ENCODE measurements around the gene OSCP1.

OSCP1 gene

GRCh38 chr1:36398370-36398977, 51.8 kb downstream of the OSCP1 start:
- Histone ChIP-seq H3K27ac (ENCODE audit: low read depth, low read length) (peak overlapping the region; percentile 96), H3K4me1 (ENCODE audit: insufficient read depth, low read length) (peaks cover 17% of the 10 kb centered on the region), H3K9ac (ENCODE audit: low read length) (no peak overlapping the region), H3K27me3 (ENCODE audit: control insufficient read depth in 1 of 2, insufficient read depth in 2 of 2, low read length in 2 of 2) (no peaks in the 10 kb centered on the region), H3K9me3 (ENCODE audit: low read length) (no peaks in the 10 kb centered on the region), H3K4me3 (ENCODE audit: low read depth in 1 of 2, low read length in 2 of 2) (no peak overlapping the region), H3K36me3 (ENCODE audit: insufficient read depth, low read length) (peaks cover 6% of the 10 kb centered on the region)

GRCh38 chr1:36397378-36398230, 52.6 kb downstream of the OSCP1 start, which contains the start of gene LSM10:
Gene LSM10, minus strand, starts transcription at chr1:36397908. Its CDS starts 3,779 bp downstream, at chr1:36394129.
- H3K27me3 ChIP-seq (ENCODE audit: control insufficient read depth in 1 of 2, insufficient read depth in 2 of 2, low read length in 2 of 2) = no peaks in the 10 kb centered on the region
- no peaks in the 10 kb centered on the region for H3K9me3 ChIP-seq (ENCODE audit: low read length)
- peak within 1 kb of the TSS; percentile 72 to 86 for H3K4me3 ChIP-seq (ENCODE audit: low read depth in 1 of 2, low read length in 2 of 2)

GRCh38 chr1:36397083-36397377, 53.2 kb downstream of the OSCP1 start:
- Histone ChIP-seq H3K27me3 (ENCODE audit: control insufficient read depth in 1 of 2, insufficient read depth in 2 of 2, low read length in 2 of 2) (no peaks in the 10 kb centered on the region), H3K36me3 (ENCODE audit: insufficient read depth, low read length) (peaks cover 20% of the 10 kb centered on the region), H3K4me3 (ENCODE audit: low read depth in 1 of 2, low read length in 2 of 2) (peak overlapping the region; percentile 72 to 86), H3K27ac (ENCODE audit: low read depth, low read length) (peak overlapping the region; percentile 96), H3K4me1 (ENCODE audit: insufficient read depth, low read length) (peaks cover 17% of the 10 kb centered on the region), H3K9ac (ENCODE audit: low read length) (peak overlapping the region; percentile 92), H3K9me3 (ENCODE audit: low read length) (no peaks in the 10 kb centered on the region)

More at GRCh38 chr1:36397378-36398230, 52.6 kb downstream of the OSCP1 start, which contains the start of gene LSM10:
- peaks cover 15% of the 10 kb centered on the region for H3K36me3 ChIP-seq (ENCODE audit: insufficient read depth, low read length)
- peak within 1 kb of the TSS; percentile 92 for H3K9ac ChIP-seq (ENCODE audit: low read length)
- H3K27ac ChIP-seq (ENCODE audit: low read depth, low read length) = peak within 1 kb of the TSS; percentile 96
- H3K4me1 ChIP-seq (ENCODE audit: insufficient read depth, low read length) = peaks cover 17% of the 10 kb centered on the region

- peaks cover 17% of the 10 kb centered on the region for H3K4me1 ChIP-seq (ENCODE audit: insufficient read depth, low read length)
- H3K9ac ChIP-seq (ENCODE audit: low read length) = peak overlapping the region; percentile 49
- no peaks in the 10 kb centered on the region for H3K27me3 ChIP-seq (ENCODE audit: control insufficient read depth in 1 of 2, insufficient read depth in 2 of 2, low read length in 2 of 2)
- H3K36me3 ChIP-seq (ENCODE audit: insufficient read depth, low read length) = peaks cover 26% of the 10 kb centered on the region
- H3K27ac ChIP-seq (ENCODE audit: low read depth, low read length) = peak overlapping the region; percentile 96
- H3K9me3 ChIP-seq (ENCODE audit: low read length) = no peaks in the 10 kb centered on the region
- H3K4me3 ChIP-seq (ENCODE audit: low read depth in 1 of 2, low read length in 2 of 2) = peak overlapping the region in 1 of 2 donors; percentile 86
Observed at GRCh38 chr1:36396359-36396758, 53.9 kb downstream of the OSCP1 start.

GRCh38 chr1:36393686-36394085, 56.6 kb downstream of the OSCP1 start:
- no peak overlapping the region for H3K4me3 ChIP-seq (ENCODE audit: low read depth in 1 of 2, low read length in 2 of 2)
- no peaks in the 10 kb centered on the region for H3K27me3 ChIP-seq (ENCODE audit: control insufficient read depth in 1 of 2, insufficient read depth in 2 of 2, low read length in 2 of 2)
- no peak overlapping the region for H3K27ac ChIP-seq (ENCODE audit: low read depth, low read length)
- H3K9me3 ChIP-seq (ENCODE audit: low read length) = no peaks in the 10 kb centered on the region
- H3K4me1 ChIP-seq (ENCODE audit: insufficient read depth, low read length) = peaks cover 24% of the 10 kb centered on the region
- H3K36me3 ChIP-seq (ENCODE audit: insufficient read depth, low read length) = peaks cover 39% of the 10 kb centered on the region
- no peak overlapping the region for H3K9ac ChIP-seq (ENCODE audit: low read length)

- H3K4me3 ChIP-seq (ENCODE audit: low read depth in 1 of 2, low read length in 2 of 2) = no peak overlapping the region
- peaks cover 20% of the 10 kb centered on the region for H3K4me1 ChIP-seq (ENCODE audit: insufficient read depth, low read length)
- H3K9me3 ChIP-seq (ENCODE audit: low read length) = no peaks in the 10 kb centered on the region
- peaks cover 39% of the 10 kb centered on the region for H3K36me3 ChIP-seq (ENCODE audit: insufficient read depth, low read length)
- no peak overlapping the region for H3K9ac ChIP-seq (ENCODE audit: low read length)
- no peak overlapping the region for H3K27ac ChIP-seq (ENCODE audit: low read depth, low read length)
- H3K27me3 ChIP-seq (ENCODE audit: control insufficient read depth in 1 of 2, insufficient read depth in 2 of 2, low read length in 2 of 2) = no peaks in the 10 kb centered on the region
Observed at GRCh38 chr1:36392836-36393235, 57.4 kb downstream of the OSCP1 start.

GRCh38 chr1:36391271-36391670, 59.0 kb downstream of the OSCP1 start:
- peaks cover 23% of the 10 kb centered on the region for H3K4me1 ChIP-seq (ENCODE audit: insufficient read depth, low read length)
- no peak overlapping the region for H3K4me3 ChIP-seq (ENCODE audit: low read depth in 1 of 2, low read length in 2 of 2)
- H3K36me3 ChIP-seq (ENCODE audit: insufficient read depth, low read length) = peaks cover 39% of the 10 kb centered on the region
- no peak overlapping the region for H3K9ac ChIP-seq (ENCODE audit: low read length)
- H3K27me3 ChIP-seq (ENCODE audit: control insufficient read depth in 1 of 2, insufficient read depth in 2 of 2, low read length in 2 of 2) = no peaks in the 10 kb centered on the region
- no peaks in the 10 kb centered on the region for H3K9me3 ChIP-seq (ENCODE audit: low read length)
- no peak overlapping the region for H3K27ac ChIP-seq (ENCODE audit: low read depth, low read length)

- no peaks in the 10 kb centered on the region for H3K27me3 ChIP-seq (ENCODE audit: control insufficient read depth in 1 of 2, insufficient read depth in 2 of 2, low read length in 2 of 2)
- peaks cover 39% of the 10 kb centered on the region for H3K36me3 ChIP-seq (ENCODE audit: insufficient read depth, low read length)
- no peak overlapping the region for H3K9ac ChIP-seq (ENCODE audit: low read length)
- peaks cover 21% of the 10 kb centered on the region for H3K4me1 ChIP-seq (ENCODE audit: insufficient read depth, low read length)
- H3K27ac ChIP-seq (ENCODE audit: low read depth, low read length) = no peak overlapping the region
- H3K9me3 ChIP-seq (ENCODE audit: low read length) = no peaks in the 10 kb centered on the region
- H3K4me3 ChIP-seq (ENCODE audit: low read depth in 1 of 2, low read length in 2 of 2) = no peak overlapping the region
Observed at GRCh38 chr1:36390411-36390810, 59.8 kb downstream of the OSCP1 start.

GRCh38 chr1:36389999-36390398, 60.3 kb downstream of the OSCP1 start:
- no peaks in the 10 kb centered on the region for H3K27me3 ChIP-seq (ENCODE audit: control insufficient read depth in 1 of 2, insufficient read depth in 2 of 2, low read length in 2 of 2)
- peaks cover 39% of the 10 kb centered on the region for H3K36me3 ChIP-seq (ENCODE audit: insufficient read depth, low read length)
- H3K9me3 ChIP-seq (ENCODE audit: low read length) = no peaks in the 10 kb centered on the region
- H3K4me1 ChIP-seq (ENCODE audit: insufficient read depth, low read length) = peaks cover 21% of the 10 kb centered on the region
- no peak overlapping the region for H3K27ac ChIP-seq (ENCODE audit: low read depth, low read length)
- H3K9ac ChIP-seq (ENCODE audit: low read length) = no peak overlapping the region
- no peak overlapping the region for H3K4me3 ChIP-seq (ENCODE audit: low read depth in 1 of 2, low read length in 2 of 2)

GRCh38 chr1:36389261-36389660, 61.0 kb downstream of the OSCP1 start:
- Histone ChIP-seq H3K4me1 (ENCODE audit: insufficient read depth, low read length) (peaks cover 29% of the 10 kb centered on the region), H3K4me3 (ENCODE audit: low read depth in 1 of 2, low read length in 2 of 2) (no peak overlapping the region), H3K27ac (ENCODE audit: low read depth, low read length) (peak overlapping the region; percentile 61), H3K27me3 (ENCODE audit: control insufficient read depth in 1 of 2, insufficient read depth in 2 of 2, low read length in 2 of 2) (no peaks in the 10 kb centered on the region), H3K9ac (ENCODE audit: low read length) (peak overlapping the region; percentile 8), H3K9me3 (ENCODE audit: low read length) (no peaks in the 10 kb centered on the region), H3K36me3 (ENCODE audit: insufficient read depth, low read length) (peaks cover 39% of the 10 kb centered on the region)

- peak overlapping the region in 1 of 2 donors; percentile 66 for H3K4me3 ChIP-seq (ENCODE audit: low read depth in 1 of 2, low read length in 2 of 2)
- H3K9ac ChIP-seq (ENCODE audit: low read length) = peak overlapping the region; percentile 81
- peaks cover 21% of the 10 kb centered on the region for H3K36me3 ChIP-seq (ENCODE audit: insufficient read depth, low read length)
- H3K27me3 ChIP-seq (ENCODE audit: control insufficient read depth in 1 of 2, insufficient read depth in 2 of 2, low read length in 2 of 2) = no peaks in the 10 kb centered on the region
- H3K27ac ChIP-seq (ENCODE audit: low read depth, low read length) = peak overlapping the region; percentile 89
- peaks cover 43% of the 10 kb centered on the region for H3K4me1 ChIP-seq (ENCODE audit: insufficient read depth, low read length)
- H3K9me3 ChIP-seq (ENCODE audit: low read length) = no peaks in the 10 kb centered on the region
Observed at GRCh38 chr1:36387141-36387949, 62.9 kb downstream of the OSCP1 start.

Measured in muscle layer of colon (tissue), 2 donors.